Brain pericyte (primary cell): Measurements from ENCODE around the gene PDZD7.

ENCODE experiments used
- DNase-seq: peaks from one replicate; pipeline ENCODE4 v3.0.0-alpha.2; 2012; ENCODE audit warnings: low read depth, low spot score

PDZD7 gene

DNA sequence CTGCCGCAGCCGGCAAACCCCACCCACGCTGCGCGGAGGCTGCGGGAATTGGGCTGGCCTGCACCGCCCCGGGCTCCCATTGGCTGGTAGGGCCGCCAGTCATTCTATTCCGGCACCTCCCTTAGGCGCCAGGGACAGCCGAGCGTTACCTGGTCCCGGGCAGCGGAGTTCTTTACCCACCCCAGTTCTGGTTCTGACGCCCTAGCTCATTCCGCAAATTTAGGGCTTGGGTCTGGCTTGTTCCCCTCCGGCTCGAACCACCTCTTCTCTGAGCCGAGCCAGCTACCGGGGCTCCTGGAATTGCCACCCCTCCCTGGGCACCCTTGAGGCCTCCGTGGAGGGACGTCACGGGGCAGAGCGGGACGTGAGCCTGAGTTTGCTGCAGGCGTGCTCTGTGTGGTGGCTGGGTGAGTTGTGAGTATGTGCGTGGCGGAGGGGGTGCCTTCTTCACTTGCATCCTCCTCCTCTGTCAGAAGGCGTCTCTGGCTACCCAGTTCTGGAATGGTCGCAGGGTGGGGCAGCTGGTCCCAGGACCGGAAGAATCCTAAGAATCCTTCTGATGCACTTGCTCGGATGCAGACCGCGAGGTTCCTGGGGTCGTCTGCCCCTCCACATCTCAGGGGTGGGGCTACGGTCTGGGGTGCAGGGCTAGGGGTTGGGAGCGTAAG is at the start of gene PDZD7, which contains the start of gene SFXN3:
TSS of gene PDZD7 (minus strand) at position 2 of the 668 bp plus-strand sequence. CDS start 910 bp downstream, outside the sequence.
TSS of gene SFXN3 (plus strand) at position 107 of the 668 bp plus-strand sequence. CDS start 3,461 bp downstream, outside the sequence.
- DNase-seq: peak; percentile 37

DNA sequence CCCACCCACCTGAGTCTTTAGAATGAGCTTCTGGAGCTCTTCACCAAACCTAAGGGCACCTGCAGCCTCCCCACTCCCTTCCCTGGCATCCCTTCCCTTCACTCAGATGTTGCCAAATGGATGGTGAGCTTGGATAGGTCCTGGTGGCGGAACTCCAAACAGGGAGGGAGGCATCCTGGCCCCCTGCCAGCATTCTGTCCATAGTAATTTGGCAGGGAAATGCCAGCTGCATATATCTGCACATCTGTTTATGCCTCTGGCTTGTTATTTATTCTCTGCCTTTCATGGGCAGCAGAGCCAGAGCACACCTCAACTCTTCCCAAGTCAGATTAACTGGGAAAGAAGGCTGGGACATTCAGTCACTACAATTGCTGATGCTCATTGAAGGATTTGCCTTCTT is 48.9 kb upstream of the PDZD7 start:
- DNase-seq: no peak

DNA sequence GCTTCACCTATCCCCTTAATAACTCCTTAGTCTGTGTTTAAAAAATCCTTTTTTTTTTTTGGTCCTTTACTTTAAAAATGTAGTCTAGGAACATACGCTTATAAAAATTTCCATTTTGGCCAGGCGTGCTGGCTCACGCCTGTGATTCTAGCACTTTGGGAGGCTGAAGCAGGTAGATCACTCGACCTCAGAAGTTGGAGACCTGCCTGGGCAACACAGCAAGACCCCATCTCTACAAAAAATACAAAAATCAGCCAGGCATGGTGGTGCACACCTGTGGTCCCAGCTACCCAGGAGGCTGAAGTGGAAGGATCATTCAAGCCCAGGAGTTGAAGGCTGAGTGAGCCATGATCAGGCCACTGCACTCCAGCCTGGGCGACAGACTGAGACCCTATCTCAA is 45.7 kb upstream of the PDZD7 start:
- no peak for DNase-seq

DNA sequence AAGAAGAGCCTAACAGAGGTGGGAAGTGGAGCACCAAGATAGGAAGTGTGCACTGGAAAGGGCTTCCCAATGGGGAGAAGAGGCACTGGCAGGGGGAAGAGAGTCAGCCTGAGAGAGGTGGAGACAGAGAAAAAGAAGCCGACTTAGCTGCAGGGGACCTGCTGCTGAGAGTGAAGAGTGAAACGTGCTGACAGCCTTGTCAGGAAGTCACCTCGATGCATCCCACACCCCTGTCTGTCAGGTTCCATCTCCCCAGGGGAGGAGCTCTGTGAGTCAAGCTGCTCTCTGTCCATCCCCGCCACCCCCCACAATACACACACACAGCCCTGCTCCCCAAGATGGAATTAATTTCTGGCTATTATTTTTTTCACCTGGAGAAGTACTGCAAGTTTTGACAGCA is 44.8 kb upstream of the PDZD7 start:
- no peak for DNase-seq

DNA sequence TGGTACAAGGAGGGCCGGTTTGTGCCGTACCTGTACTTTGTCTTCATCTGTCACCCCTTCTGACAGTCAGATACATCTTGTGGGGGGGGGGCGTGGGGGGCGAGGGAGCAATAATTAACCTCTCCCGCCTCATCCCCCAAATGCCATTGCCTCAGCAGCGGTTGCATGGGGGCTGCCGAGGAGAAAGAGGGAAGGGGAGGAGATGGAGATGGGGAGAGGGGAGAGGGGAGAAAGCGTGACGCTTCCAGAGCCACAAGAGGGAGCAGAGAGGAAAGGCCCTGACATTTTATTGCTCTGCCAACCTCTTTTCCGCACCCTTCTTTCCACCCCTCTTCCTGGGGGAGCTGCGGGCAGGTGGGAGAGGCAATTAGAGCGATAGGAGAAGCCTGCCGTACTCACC is 42.7 kb upstream of the PDZD7 start:
- no peak for DNase-seq

DNA sequence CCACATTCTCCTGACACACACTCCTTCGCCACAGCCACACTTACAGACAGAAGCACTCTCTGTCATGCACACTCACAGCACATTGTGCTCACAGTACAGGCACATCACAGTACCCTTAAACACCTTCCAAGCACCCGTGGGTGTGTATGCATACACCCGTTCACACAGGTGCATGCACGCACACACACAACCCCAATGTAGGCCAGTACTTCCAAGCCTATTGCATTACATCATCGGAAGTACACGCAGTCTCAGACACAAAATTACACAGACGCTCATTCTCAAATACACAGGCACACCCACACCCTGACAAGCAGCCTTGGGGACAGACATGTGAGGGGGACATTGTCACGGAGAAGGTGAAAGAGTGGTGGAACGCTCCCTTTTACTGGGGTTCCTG is 42.0 kb upstream of the PDZD7 start:
- DNase-seq: no peak

DNA sequence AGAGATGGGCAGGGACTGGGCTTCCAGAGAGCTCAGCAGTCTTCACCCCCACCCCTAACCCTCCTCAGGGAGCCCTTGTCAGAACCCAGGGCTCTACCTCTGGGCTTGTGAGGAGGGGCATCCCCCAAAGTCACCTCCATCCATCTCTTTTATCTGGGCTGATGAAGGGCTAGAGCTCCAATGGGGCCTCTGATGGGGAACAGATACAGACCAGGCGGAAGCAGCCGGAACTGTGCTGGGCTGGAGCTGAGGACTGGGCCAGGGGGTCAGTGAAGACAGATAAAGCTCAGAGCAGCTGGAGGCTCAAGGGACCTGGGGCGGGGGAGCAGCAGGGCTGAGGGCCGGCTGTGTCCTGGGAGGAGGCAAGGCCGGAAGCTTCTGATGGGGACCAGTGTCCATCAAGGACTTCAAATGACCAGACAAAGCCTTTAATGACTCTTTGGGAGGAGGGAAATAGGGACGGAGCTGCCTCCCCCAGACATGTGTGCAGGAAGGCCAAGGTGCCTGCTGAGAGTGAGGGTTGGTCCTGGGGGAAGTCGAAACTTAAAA is 41.0 kb upstream of the PDZD7 start:
- no peak for DNase-seq

DNA sequence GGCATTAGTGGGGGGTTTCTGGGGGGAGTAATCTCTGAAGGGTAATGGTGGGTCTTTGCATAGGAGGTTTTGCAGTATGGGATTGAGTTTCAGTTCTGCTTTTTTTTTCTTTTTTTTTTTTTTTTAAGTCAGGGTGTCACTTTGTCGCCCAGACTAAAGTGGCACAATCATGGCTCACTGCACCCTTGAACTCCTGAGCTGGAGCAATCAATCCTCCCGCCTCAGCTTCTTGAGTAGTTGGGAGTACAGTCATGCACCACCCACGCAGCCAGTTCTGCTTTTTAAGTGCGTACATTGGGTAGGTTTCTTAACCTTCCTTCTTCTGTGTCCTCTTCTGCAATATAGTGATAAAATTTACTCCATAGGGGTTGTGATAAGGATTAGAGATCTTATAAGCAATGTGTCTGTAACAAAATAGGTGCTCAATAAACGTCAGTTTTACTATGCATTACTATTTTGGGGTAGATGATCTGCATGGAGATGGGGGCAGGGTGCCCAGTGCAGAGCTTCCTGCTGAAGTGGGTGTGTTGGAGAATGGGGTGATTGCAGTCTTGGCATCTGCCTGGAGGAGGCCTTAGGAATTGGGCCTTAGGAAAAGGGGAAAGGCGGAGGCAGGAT is 40.4 kb upstream of the PDZD7 start:
- no peak for DNase-seq

DNA sequence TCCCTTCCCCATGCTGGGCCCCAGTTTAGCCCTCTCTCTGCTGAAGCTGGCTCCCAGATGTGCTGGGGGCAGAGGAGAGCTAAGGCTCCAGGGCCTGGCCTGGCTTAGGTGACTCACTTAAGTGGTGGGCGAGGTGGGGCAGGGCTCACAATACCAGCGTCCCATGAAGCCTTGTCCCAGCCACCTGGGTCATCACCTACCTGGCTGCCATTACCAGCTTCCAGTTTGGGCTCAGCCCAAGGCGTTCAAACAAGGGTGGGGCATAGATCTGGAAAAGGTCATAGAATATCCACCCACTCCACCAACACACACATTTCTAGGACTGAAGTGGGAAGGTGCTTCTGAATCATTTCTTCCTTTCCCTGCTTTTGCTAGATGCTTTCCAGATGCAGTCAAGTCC is 39.2 kb upstream of the PDZD7 start:
- no peak for DNase-seq

DNA sequence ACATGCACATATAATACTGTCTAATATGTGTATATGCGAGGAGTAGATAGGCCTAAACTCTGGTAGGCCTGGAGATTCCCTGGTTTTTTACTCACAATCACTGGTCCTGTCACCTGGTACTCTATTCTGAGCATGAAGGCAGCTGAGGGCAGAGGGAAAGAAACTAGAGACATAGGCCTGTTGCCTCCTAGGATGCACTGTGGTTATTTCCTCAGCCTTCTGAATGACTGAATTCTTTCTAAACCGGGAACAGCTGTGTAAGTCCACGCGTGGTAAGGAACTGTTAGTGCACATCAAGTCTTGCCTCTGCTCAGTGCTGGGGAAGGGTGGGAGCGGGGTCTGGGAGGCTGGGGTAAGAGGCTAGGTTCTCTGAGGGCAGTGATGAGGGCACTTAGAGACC is 38.5 kb upstream of the PDZD7 start:
- DNase-seq: no peak

DNA sequence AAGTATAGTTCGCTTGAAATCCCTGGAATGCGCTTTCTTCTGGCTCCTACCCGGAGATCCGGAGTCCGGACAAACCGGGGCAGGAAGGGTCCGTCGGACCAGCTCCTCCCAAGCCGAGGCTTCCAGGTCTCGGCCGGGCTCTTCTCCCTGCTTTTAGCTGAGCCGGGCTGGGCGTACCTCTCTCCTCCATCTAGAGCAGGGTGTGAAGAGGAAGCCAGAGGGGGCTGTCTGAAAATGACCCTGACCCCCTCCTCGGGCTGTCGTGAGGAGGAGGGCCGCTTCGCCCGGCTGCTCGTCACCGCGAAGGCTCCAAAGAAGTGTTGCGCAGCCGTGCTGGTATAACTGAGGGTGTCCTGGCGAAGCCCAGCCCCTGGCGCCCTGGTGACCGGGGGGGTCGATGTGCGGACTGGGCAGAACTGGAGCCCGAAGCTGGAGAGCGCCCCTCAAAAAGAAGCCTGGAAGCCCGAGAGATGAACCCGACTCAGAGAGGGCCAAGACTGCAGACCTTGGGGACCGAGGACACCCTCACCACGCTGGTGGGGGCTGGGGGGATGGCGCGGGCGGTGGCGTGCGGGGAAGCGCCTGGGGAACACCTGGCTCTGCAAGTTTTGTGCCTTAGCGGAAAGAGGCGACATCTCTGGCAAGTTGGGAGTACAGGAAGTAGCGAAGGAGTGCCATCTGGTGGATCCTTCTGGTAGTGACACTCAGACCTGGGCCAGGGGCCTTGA is 36.6 kb upstream of the PDZD7 start:
- peak; percentile 44 for DNase-seq

DNA sequence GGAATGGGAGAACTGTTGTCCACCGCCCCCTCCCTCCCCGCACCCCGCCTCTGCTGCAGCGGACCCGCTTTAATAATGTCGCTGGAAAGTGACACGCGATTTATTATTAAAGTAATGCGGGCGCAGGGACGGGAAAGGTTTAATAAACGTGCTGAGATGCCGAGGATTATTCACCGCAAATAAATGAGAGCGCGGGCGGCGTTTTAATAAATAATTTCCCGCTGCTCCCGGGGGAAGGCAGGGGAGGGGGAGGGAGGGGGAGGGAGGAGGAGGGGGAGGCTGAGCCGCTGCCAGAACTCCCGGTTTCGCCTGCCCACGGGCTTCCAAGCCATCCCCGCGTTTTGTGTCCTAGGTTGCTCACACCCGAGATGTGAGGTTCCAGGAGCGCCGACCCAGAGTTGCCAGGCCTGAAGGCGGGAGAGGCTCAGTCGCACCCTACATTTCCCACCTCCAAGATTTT is 36.0 kb upstream of the PDZD7 start:
- no peak for DNase-seq

DNA sequence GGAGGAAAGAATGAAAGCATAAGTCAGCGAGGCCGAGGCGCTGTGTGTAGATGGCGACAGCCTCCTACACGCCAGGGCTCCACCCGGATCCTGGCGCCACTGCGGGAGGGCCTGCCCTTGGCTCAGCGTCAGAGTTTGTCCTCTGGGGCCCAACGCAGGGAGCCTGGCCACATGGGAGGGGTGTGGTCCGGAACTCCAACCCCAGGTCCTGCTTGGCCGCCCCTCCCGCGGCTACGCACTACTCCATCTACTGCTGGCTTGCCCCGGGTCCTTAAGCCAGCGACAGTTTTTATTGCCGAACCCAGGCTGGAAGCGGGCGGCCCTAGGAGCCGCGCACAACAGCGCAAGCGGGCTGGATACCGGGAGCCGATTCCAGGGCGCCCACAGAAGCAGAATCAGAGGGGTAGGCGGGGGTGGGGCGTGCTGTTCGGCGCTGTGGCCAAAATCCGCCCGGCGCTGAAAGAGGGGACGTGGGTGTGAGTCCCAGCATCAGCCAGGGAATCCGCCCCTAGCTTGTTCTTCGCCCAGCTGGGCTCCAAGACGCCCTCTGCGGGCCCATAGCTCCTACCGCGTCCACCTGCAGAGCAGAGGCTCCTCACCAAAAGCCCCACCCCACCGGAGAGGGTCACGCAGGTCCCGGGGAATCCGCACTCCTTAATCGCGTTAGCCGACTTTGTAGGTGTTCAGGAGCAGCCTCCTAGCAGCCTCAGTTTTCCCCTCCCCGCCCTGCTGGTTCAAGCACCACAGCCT is 35.4 kb upstream of the PDZD7 start:
- DNase-seq: no peak

DNA sequence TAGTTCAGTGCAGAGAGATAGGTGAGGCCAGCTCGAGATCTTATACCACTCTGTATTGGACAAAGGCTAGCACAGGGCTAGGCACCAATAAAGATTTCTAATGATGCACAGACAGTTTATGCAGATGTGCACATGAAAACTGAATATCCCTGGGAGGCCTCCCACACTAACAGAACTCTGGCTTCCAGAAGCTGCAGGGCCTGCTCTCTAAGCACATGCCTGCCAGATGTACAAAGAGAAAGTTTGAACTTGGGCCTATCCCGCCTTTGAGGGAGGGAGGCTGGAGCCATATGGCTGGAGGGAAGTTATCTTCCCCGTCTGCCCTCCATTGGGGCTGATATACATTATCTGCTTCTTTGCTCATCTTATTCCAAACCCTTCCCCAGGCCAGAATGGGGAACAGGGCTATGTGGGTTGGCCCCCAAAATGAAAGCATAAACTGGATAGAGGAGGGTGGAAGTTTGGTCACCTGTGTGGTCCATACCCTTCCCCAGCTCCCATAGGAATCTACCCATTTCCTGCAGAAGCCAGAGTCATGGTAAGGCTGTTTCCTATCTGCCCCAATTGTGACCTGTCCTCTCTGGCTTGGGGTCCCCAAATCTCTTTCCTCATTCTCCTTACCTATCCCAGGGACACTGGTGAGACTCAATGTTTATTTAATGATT is 34.7 kb upstream of the PDZD7 start:
- no peak for DNase-seq

DNA sequence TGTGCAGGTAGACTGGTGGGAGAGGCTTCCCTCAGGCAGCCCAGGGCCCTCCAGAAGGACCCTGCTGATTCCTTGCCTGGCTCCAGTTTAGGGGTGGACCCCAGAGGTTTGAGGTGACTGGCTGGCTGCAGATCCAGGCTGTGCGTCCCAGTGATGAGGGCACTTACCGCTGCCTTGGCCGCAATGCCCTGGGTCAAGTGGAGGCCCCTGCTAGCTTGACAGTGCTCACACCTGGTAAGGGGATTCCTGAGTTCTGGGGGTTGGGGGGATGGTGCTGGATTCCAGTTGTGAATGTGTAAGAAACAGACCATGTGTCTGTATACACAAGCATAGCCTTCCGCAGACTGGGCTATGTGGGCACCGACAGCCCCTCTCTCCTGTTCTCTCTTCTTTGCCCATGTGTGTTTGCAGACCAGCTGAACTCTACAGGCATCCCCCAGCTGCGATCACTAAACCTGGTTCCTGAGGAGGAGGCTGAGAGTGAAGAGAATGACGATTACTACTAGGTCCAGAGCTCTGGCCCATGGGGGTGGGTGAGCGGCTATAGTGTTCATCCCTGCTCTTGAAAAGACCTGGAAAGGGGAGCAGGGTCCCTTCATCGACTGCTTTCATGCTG is 33.6 kb upstream of the PDZD7 start:
- DNase-seq: no peak

DNA sequence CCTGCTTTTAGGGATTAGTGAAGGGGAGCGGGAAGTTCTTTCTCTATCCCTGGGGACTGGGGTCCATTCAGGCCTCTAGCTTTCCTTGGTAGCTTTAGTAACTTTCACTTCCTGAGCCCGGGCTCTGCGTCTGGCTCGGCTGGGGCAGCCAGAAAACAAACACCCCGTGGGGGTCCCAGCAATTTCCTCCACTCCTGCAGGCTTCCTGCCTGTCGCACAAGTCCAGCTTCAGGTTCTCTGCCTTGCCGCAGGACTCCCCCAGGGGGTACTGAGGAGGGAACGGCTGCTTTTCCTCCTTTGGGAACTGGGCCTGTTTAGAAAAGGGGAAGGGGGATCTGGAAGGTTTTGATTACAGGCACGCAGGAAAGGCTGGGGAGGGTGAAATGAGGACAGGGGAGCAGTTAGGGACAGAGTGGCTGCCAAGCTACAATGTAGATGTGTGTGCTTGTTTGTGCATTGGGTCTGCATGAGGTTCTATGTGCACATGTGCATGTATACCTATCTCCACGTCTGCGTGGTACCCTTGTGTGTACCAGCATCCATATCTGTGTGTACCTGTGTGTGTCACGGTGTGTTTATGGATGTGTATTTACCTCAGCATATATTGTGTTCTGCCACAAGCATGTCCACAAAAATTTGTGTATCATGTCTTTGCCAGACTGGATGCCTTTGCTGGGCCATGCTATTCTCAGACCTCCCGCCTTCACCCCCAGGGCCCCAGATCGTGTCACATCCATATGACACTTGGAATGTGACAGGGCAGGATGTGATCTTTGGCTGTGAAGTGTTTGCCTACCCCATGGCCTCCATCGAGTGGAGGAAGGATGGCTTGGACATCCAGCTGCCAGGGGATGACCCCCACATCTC is 32.9 kb upstream of the PDZD7 start:
- DNase-seq: no peak

DNA sequence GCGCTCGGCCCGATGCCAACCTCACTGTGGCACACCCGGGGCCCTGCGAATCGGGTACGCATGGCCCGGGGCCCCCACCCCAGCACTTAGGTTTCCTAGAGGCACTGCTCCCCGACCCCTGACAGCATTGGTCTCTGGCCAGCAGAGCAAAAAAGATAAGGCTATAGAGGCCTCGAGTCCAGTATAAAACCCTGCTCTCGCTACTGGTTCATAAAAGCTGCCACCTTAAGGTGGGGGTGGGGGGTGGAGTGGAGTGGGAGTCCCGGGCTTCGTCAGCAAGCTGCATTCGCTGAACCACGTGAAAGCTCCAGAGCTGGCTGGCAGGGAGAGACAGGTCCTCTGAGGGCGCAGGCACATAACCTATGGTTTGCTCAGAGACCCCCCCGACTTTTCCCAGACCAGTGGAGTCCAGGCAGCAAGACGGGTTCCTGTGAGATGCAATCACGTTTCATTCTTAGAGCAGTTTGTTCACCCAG is 32.2 kb upstream of the PDZD7 start:
- DNase-seq: no peak

DNA sequence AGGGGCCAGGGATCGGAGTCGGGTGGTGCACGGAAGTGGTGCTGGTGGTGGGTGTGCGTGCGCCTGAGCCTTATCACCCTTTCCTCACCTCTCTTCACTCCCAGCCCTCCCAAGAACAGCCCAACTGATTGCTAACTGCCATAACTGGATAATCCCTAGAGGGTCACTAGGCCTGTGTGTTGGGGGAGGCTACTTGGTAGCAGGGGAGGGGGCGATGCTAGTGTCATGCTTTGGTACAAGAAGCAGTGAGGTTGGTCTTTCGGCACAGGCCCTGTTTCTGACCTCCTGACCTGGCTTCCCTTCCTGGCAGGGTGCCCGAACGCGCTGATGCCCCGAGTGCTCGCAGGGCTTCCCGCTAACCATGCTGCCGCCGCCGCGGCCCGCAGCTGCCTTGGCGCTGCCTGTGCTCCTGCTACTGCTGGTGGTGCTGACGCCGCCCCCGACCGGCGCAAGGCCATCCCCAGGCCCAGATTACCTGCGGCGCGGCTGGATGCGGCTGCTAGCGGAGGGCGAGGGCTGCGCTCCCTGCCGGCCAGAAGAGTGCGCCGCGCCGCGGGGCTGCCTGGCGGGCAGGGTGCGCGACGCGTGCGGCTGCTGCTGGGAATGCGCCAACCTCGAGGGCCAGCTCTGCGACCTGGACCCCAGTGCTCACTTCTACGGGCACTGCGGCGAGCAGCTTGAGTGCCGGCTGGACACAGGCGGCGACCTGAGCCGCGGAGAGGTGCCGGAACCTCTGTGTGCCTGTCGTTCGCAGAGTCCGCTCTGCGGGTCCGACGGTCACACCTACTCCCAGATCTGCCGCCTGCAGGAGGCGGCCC is 31.5 kb upstream of the PDZD7 start:
- no peak for DNase-seq
